ENCODE results near the gene ADAM23.

Gene ADAM23

GRCh38 chr2:206642075-206643025 is 199.0 kb downstream of the ADAM23 start, which contains the start of gene FAM237A:
FAM237A (plus strand) TSS chr2:206642487; CDS start chr2:206644237, 1,750 bp downstream.
- no peak for DNase-seq (ENCODE audit: low read depth)

- no peak for DNase-seq (ENCODE audit: low read depth)
Measured at GRCh38 chr2:206647985-206648384, 204.7 kb downstream of the ADAM23 start.

DNA sequence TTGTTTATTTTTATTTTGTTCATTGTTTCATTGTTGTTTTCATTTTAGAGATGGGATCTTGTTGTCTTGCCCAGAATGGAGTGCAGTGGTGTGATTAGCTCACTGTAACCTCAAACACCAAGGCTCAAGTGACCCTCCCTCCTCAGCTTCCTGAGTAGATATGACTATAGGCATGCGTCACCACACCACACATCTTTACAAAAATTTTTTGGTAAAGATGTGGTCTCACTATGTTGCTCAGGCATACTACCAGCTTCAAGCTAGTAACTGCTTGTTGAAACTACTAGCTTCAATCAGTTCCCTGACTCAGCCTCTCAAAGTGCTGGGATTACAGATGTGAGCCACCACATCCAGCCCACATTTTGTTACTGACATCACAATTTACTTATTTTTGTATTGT is 213.8 kb downstream of the ADAM23 start:
- DNase-seq (ENCODE audit: low read depth), result no peak

GRCh38 chr2:206665251-206665650 is 221.9 kb downstream of the ADAM23 start:
- no peak for DNase-seq (ENCODE audit: low read depth)
